K562 (cell line): Measurements from ENCODE around the gene BCAN. TPM values are rescaled to one million over a fixed set of nuclear protein-coding genes. Genes with fewer than 3 reads are reported as not detected.

Experiments
- ATAC-seq: fragments of 200-7000 bp; cut with Tn5 transposase; 3 replicates; pipeline ENCODE4 v1.9.1; 2020; ENCODE audit warnings: moderate library complexity
- BruUV-seq: library from RNA; stranded (reverse); fragments of 400-500 nt; replicated peaks from 2 replicates; lab custom pipeline; 2021; lab: Mats Ljungman, UMichigan
- CTCF ChIA-PET: fragments of 300-600 bp; formaldehyde crosslinking; extraction: SDS; loops from one replicate; lab custom pipeline; 2021; ENCODE audit warnings: low intra/inter-chr PET ratio; lab: Yijun Ruan, JAX
- POLR2A ChIA-PET: fragments of 300-600, 350-650 bp; sonication (Branson Sonifier 250); formaldehyde crosslinking; extraction: SDS; loops from one replicate; lab custom pipeline; 2021; ENCODE audit warnings: antibody characterized with exemption, inconsistent platforms; lab: Yijun Ruan, JAX
- DNase-seq, 4 experiments: peaks; one replicate each; pipeline versions ENCODE4 v3.0.0 to v3.0.0-alpha.2; 2011 to 2018; ENCODE audit warnings: low spot score in 3 of 4, mixed read lengths in 3 of 4; ENCODE audit errors: extremely low read depth in 1 of 4
- FAIRE-seq: peaks from 2 replicates; lab custom pipeline; 2011; peaks lifted over from hg19 to GRCh38; lab: Jason Lieb, UNC
- H2AFZ ChIP-seq: 2 replicates; pipeline ENCODE4 v1.6.0; 2011; ENCODE audit warnings: low read depth, low read length, control low read depth, inconsistent platforms
- H3K27ac ChIP-seq: fragments of 200-600 bp; 3 replicates; pipeline ENCODE4 v1.8.0; 2011; ENCODE audit warnings: low read depth, mild to moderate bottlenecking, control low read depth, inconsistent platforms, low read length, moderate library complexity, mixed read lengths; ENCODE audit errors: extremely low read depth
- H3K27me3 ChIP-seq, 2 experiments: fragments of 300-600 bp in 1 of 2; 2 replicates in 1 of 2; 3 replicates in 1 of 2; pipeline versions ENCODE4 v1.6.0 to v1.8.0; 2011; ENCODE audit warnings: inconsistent platforms in 2 of 2, low read length in 2 of 2, mild to moderate bottlenecking in 1 of 2, mixed read lengths in 1 of 2, moderate library complexity in 1 of 2; ENCODE audit not compliant: control insufficient read depth in 2 of 2, insufficient read depth in 2 of 2
- H3K36me3 ChIP-seq: fragments of 300-600 bp; 3 replicates; pipeline ENCODE4 v1.8.0; 2011; ENCODE audit warnings: mild to moderate bottlenecking, low read length, inconsistent platforms; ENCODE audit not compliant: control insufficient read depth, insufficient read depth
- H3K4me1 ChIP-seq, 2 experiments: fragments of 200-600 bp in 1 of 2; replicated peaks in 1 of 2; 2 replicates in 1 of 2; 3 replicates in 1 of 2; pipeline versions ENCODE4 v1.5.1 to v1.8.0; 2011; ENCODE audit warnings: inconsistent platforms in 2 of 2, low read length in 2 of 2, mild to moderate bottlenecking in 1 of 2, mixed read lengths in 1 of 2, moderate library complexity in 1 of 2; ENCODE audit not compliant: control insufficient read depth in 2 of 2, insufficient read depth in 2 of 2
- H3K4me2 ChIP-seq: 2 replicates; pipeline ENCODE4 v1.6.1; 2011; ENCODE audit warnings: low read length, control low read depth, inconsistent platforms, mixed read lengths; ENCODE audit not compliant: insufficient read depth
- H3K4me3 ChIP-seq: fragments of 200-600 bp; sonication (generic), shearing (Covaris generic); 2 replicates; pipeline ENCODE4 v1.5.1; 2016; ENCODE audit warnings: control low read depth, inconsistent platforms
- H3K79me2 ChIP-seq: fragments of 200-600 bp; 3 replicates; pipeline ENCODE4 v1.8.0; 2011; ENCODE audit warnings: low read length, inconsistent platforms; ENCODE audit not compliant: control insufficient read depth, insufficient read depth
- H3K9ac ChIP-seq, 2 experiments: 2 replicates each; pipeline versions ENCODE4 v1.6.0 to v1.6.1; 2011; ENCODE audit warnings: low read depth in 2 of 2, low read length in 2 of 2, control low read depth in 1 of 2, inconsistent platforms in 1 of 2, mild to moderate bottlenecking in 1 of 2, mixed read lengths in 1 of 2; ENCODE audit not compliant: insufficient read depth in 1 of 2
- H3K9me1 ChIP-seq: one replicate; pipeline ENCODE4 v1.6.0; 2011; ENCODE audit warnings: inconsistent platforms, mild to moderate bottlenecking, low read length, moderate library complexity; ENCODE audit not compliant: control insufficient read depth, insufficient read depth
- H3K9me3 ChIP-seq: replicated peaks from 2 replicates; pipeline ENCODE4 v1.5.1; 2011; ENCODE audit warnings: low read depth, low read length, inconsistent platforms; ENCODE audit not compliant: control insufficient read depth, insufficient read depth
- H4K20me1 ChIP-seq: replicated peaks from 2 replicates; pipeline ENCODE4 v1.6.1; 2011; ENCODE audit warnings: low read length, inconsistent platforms, mixed read lengths; ENCODE audit not compliant: control insufficient read depth, insufficient read depth
- BRD9 ChIP-seq: fragments of 450-650 bp; IDR thresholded peaks from 2 replicates; pipeline ENCODE4 v1.6.1; 2018; ENCODE audit warnings: low read depth; ENCODE audit not compliant: partially characterized antibody
- CTCF ChIP-seq, 3 experiments: IDR thresholded peaks in 2 of 3; conservative IDR thresholded peaks in 1 of 3; 2 replicates each; pipeline ENCODE4 v1.5.1; 2011 to 2012; ENCODE audit warnings: low read length in 3 of 3, mild to moderate bottlenecking in 3 of 3, control low read depth in 2 of 3, improper control_type of control experiment in 1 of 3, inconsistent platforms in 1 of 3, low read depth in 1 of 3, mixed read lengths in 1 of 3, moderate library complexity in 1 of 3; ENCODE audit not compliant: insufficient read depth in 2 of 3
- FOSL1 ChIP-seq: fragments of 200-800 bp; sonication (Bioruptor generic); conservative IDR thresholded peaks from 2 replicates; pipeline ENCODE4 v1.6.1; 2016; ENCODE audit warnings: missing genetic modification characterization, missing compliant biosample characterization
- KAT2B ChIP-seq: IDR thresholded peaks from one replicate; pipeline ENCODE4 v1.6.1; 2012; ENCODE audit warnings: low read depth, mild to moderate bottlenecking, control low read depth, inconsistent platforms, low read length, moderate library complexity
- LCOR ChIP-seq: sonication (generic); formaldehyde crosslinking; IDR thresholded peaks from 2 replicates; pipeline ENCODE4 v1.8.0; 2022; ENCODE audit warnings: mild to moderate bottlenecking, missing genetic modification reagents
- RAD21 ChIP-seq, 2 experiments: fragments of 250-450 bp in 1 of 2; fragments of 450-650 bp in 1 of 2; sonication (Bioruptor Pico) in 1 of 2; formaldehyde crosslinking in 1 of 2; IDR thresholded peaks in 1 of 2; conservative IDR thresholded peaks in 1 of 2; 2 replicates each; pipeline versions ENCODE4 v1.4.0 to v1.8.0; 2020 to 2022; ENCODE audit warnings: mild to moderate bottlenecking in 2 of 2, moderate library complexity in 1 of 2
- REST ChIP-seq, 2 experiments: fragments of 450-650 bp; formaldehyde crosslinking in 1 of 2; IDR thresholded peaks; 2 replicates each; pipeline versions ENCODE4 v1.4.0 to v1.6.1; 2014 to 2020; ENCODE audit warnings: mild to moderate bottlenecking in 2 of 2, borderline replicate concordance in 1 of 2, low read depth in 1 of 2
- SPI1 ChIP-seq: IDR thresholded peaks from 2 replicates; pipeline ENCODE4 v1.6.1; 2011; ENCODE audit warnings: low read depth, low read length, control low read depth, borderline replicate concordance
- ZFP36 ChIP-seq: fragments of 150-350 bp; IDR thresholded peaks from 2 replicates; pipeline ENCODE4 v1.6.1; 2018; ENCODE audit warnings: low read length, low read depth; ENCODE audit not compliant: partially characterized antibody
- ZNF224 ChIP-seq: sonication (generic); formaldehyde crosslinking; IDR thresholded peaks from 2 replicates; pipeline ENCODE4 v1.8.0; 2022; ENCODE audit warnings: mild to moderate bottlenecking, missing genetic modification reagents
- WGBS: fragments of 100-300 bp; shearing (Covaris generic); methylation state at CpG from one replicate; pipeline ENCODE4 v1.1.6; 2016; ENCODE audit warnings: low coverage, mixed read lengths; ENCODE audit not compliant: insufficient coverage; ENCODE audit errors: missing lambda C conversion rate; 5-methylcytosine and 5-hydroxymethylcytosine counted together
- in situ Hi-C: fragments of 300-500 bp; cut with MboI; formaldehyde crosslinking; loops from 4 replicates; pipeline ENCODE4 v1.15.0; 2018; ENCODE audit warnings: inconsistent platforms, mixed read lengths
- intact Hi-C: fragments of 100-400 bp; cut with micrococcal nuclease; formaldehyde crosslinking; loops from 2 replicates; pipeline ENCODE4 v1.14.2; 2022
- polyA plus RNA-seq, 8 experiments: library from polyadenylated mRNA; depleted of rRNA in 4 of 8; stranded (reverse) in 5 of 8; unstranded in 3 of 8; fragments of >200 nt; fragmentation: Nextera tagmentation in 2 of 8; fragmentation: Illumina TruSeq in 1 of 8; extraction: Ambion mirVana in 2 of 8; extraction: Trizol in 1 of 8; gene quantifications; 2 replicates each; pipeline versions ENCODE4 v1.2.1 to v1.2.3, GENCODE V29; 2011 to 2014; ENCODE audit warnings: inconsistent platforms in 1 of 8, missing spikeins in 1 of 8
- total RNA-seq, 7 experiments: library from RNA; depleted of rRNA in 6 of 7; stranded (reverse); fragments of >200 nt in 6 of 7; fragmentation: Illumina TruSeq in 2 of 7; extraction: Trizol in 2 of 7; gene quantifications; 2 replicates each; pipeline versions ENCODE4 v1.2.1 to v1.2.3, GENCODE V29; 2011 to 2021; ENCODE audit warnings: low replicate concordance in 1 of 7

BCAN gene
- total and polyA plus RNA-seq, 9 of the 15 experiments (the other 6 are each of a cell fraction or from before 2014, with no cell fraction given): 0.04 to 0.33 (median 0.14) TPM; not detected in 5

DNA sequence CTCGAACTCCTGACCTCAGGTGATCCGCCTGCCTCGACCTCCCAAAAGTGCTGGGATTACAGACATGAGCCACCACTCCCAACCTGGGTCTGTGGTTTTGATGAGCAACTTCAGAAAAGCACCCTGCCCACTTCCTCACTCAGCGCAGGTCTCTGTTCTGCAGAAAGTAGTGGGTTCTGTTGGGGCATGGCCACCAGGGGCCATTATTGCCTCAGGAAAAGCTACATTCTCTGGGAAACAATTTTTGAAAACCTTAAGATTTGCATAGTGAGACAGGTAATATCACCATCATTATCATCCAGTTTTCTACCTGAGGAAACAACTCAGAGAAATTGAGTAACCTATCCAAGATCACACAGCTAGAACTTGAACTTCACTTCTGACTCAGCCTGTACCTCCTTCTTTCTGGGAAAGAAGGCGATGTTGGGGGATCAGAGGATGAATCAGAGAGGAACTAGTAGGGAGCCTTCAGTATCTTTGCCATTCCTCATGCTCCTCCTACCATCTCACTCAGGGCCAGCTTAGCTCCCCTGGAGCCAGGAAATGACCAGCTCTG is 42.4 kb downstream of the BCAN start:
- BruUV-seq: no TSS peak
- DNase-seq: peak in 1 of 4 experiments; percentile 25
- TF ChIP-seq BRD9: peak; percentile 65
- peak; percentile 69 for TF ChIP-seq FOSL1 (tag)
- peak in 1 of 2 experiments; percentile 55; a peak in 2 of 4 replicates for TF ChIP-seq RAD21 (CRISPR knock-in tag; conservative IDR thresholded peaks at IDR 0.05 in 1 of 2, IDR thresholded peaks at IDR 0.05 in 1 of 2)
- no peak for TF ChIP-seq ZNF224 (CRISPR knock-in tag)
- peak; percentile 21; the same call in 1 of the 2 replicates for TF ChIP-seq REST (IDR thresholded peaks at IDR 0.05; ENCODE audit: borderline replicate concordance)
- no peak for TF ChIP-seq REST (CRISPR knock-in tag; IDR thresholded peaks at IDR 0.05; ENCODE audit: low read depth)
- peak; percentile 30 for TF ChIP-seq ZFP36
- TF ChIP-seq CTCF (IDR thresholded peaks at IDR 0.05 in 2 of 3, conservative IDR thresholded peaks at IDR 0.05 in 1 of 3; ENCODE audit: insufficient read depth in 2 of 3, low read depth in 1 of 3, low read length in 3 of 3): peak; percentile 24 to 51 (median 43); a peak in 4 of 6 replicates
- peak; percentile 66; the same call in 1 of the 2 replicates for TF ChIP-seq SPI1
- TF ChIP-seq LCOR (CRISPR knock-in tag): no peak
- no peak for TF ChIP-seq KAT2B

More for the DNA sequence above, 42.4 kb downstream of the BCAN start:
- Histone ChIP-seq H3K27ac (no peak overlapping the region), H2AFZ (no peak overlapping the region), H4K20me1 (no peaks in the 10 kb centered on the region), H3K27me3 (peaks cover 6 to 9% of the 10 kb centered on the region in 2 experiments; a peak in 4 of 5 replicates), H3K9me3 (no peaks in the 10 kb centered on the region), H3K79me2 (no peaks in the 10 kb centered on the region), H3K9me1 (no peaks in the 10 kb centered on the region), H3K4me1 (peaks cover 4 to 7% of the 10 kb centered on the region in 2 experiments; a peak in 3 of 5 replicates), H3K4me3 (no peak overlapping the region), H3K9ac (no peak overlapping the region), H3K36me3 (no peaks in the 10 kb centered on the region), H3K4me2 (no peak overlapping the region)
- WGBS: 8% methylated on average over 5 of the region's 5 CpGs
- ChIA-PET CTCF (interaction anchor here (1.4 kb wide), 1 partner anchor 42 kb away, joined by 9 read pairs; no protein-coding TSS in a partner anchor), POLR2A (interaction anchor here (0.5 to 1.3 kb wide), 4 partner anchors 9 to 41 kb away, joined by 3 to 9 read pairs (median 4); no protein-coding TSS in a partner anchor)
- intact Hi-C loops: no loop called here
- in situ Hi-C loops: no loop called here
- FAIRE-seq (no peak), ATAC-seq (0 out of 3 replicates have a peak, but pooled peaks have one; percentile 20)
